ENCODE measurements around the gene SHTN1.

SHTN1 gene

GRCh38 chr10:117000580-117000979 lies 4.4 kb downstream of the SHTN1 start:
- Histone ChIP-seq H3K4me1 (ENCODE audit: control insufficient read depth, insufficient read depth, low read length) (peaks cover 12% of the 10 kb centered on the region), H3K27ac (ENCODE audit: low read depth, low read length) (no peak overlapping the region), H3K9me3 (ENCODE audit: control insufficient read depth, insufficient read depth, low read depth, low read length) (no peaks in the 10 kb centered on the region), H3K36me3 (ENCODE audit: control insufficient read depth, insufficient read depth, low read length) (no peaks in the 10 kb centered on the region), H3K4me3 (ENCODE audit: low read depth, low read length) (no peak overlapping the region), H3K9ac (ENCODE audit: low read length) (no peak overlapping the region), H3K27me3 (ENCODE audit: control insufficient read depth, insufficient read depth, low read length) (no peaks in the 10 kb centered on the region)

- Histone ChIP-seq H3K36me3 (ENCODE audit: control insufficient read depth, insufficient read depth, low read length) (no peaks in the 10 kb centered on the region), H3K27ac (ENCODE audit: low read depth, low read length) (no peak overlapping the region), H3K4me3 (ENCODE audit: low read depth, low read length) (no peak overlapping the region), H3K4me1 (ENCODE audit: control insufficient read depth, insufficient read depth, low read length) (peaks cover 16% of the 10 kb centered on the region), H3K9me3 (ENCODE audit: control insufficient read depth, insufficient read depth, low read depth, low read length) (no peaks in the 10 kb centered on the region), H3K27me3 (ENCODE audit: control insufficient read depth, insufficient read depth, low read length) (no peaks in the 10 kb centered on the region), H3K9ac (ENCODE audit: low read length) (no peak overlapping the region)
Measured at GRCh38 chr10:116998172-116998571, 6.8 kb downstream of the SHTN1 start.

- Histone ChIP-seq H3K4me3 (ENCODE audit: low read depth, low read length) (no peak overlapping the region), H3K4me1 (ENCODE audit: control insufficient read depth, insufficient read depth, low read length) (peaks cover 23% of the 10 kb centered on the region), H3K27me3 (ENCODE audit: control insufficient read depth, insufficient read depth, low read length) (no peaks in the 10 kb centered on the region), H3K9ac (ENCODE audit: low read length) (no peak overlapping the region), H3K9me3 (ENCODE audit: control insufficient read depth, insufficient read depth, low read depth, low read length) (no peaks in the 10 kb centered on the region), H3K27ac (ENCODE audit: low read depth, low read length) (no peak overlapping the region), H3K36me3 (ENCODE audit: control insufficient read depth, insufficient read depth, low read length) (no peaks in the 10 kb centered on the region)
Measured at GRCh38 chr10:116997015-116997414, 8.0 kb downstream of the SHTN1 start.

- no peaks in the 10 kb centered on the region for H3K36me3 ChIP-seq (ENCODE audit: control insufficient read depth, insufficient read depth, low read length)
- no peaks in the 10 kb centered on the region for H3K9me3 ChIP-seq (ENCODE audit: control insufficient read depth, insufficient read depth, low read depth, low read length)
- peaks cover 34% of the 10 kb centered on the region for H3K4me1 ChIP-seq (ENCODE audit: control insufficient read depth, insufficient read depth, low read length)
- H3K27me3 ChIP-seq (ENCODE audit: control insufficient read depth, insufficient read depth, low read length) = no peaks in the 10 kb centered on the region
- H3K27ac ChIP-seq (ENCODE audit: low read depth, low read length) = no peak overlapping the region
- no peak overlapping the region for H3K9ac ChIP-seq (ENCODE audit: low read length)
- H3K4me3 ChIP-seq (ENCODE audit: low read depth, low read length) = no peak overlapping the region
Measured at GRCh38 chr10:116995648-116996047, 9.3 kb downstream of the SHTN1 start.

GRCh38 chr10:116994113-116994890 lies 10.7 kb downstream of the SHTN1 start:
- Histone ChIP-seq H3K36me3 (ENCODE audit: control insufficient read depth, insufficient read depth, low read length) (no peaks in the 10 kb centered on the region), H3K9me3 (ENCODE audit: control insufficient read depth, insufficient read depth, low read depth, low read length) (no peaks in the 10 kb centered on the region), H3K4me3 (ENCODE audit: low read depth, low read length) (no peak overlapping the region), H3K27me3 (ENCODE audit: control insufficient read depth, insufficient read depth, low read length) (no peaks in the 10 kb centered on the region), H3K4me1 (ENCODE audit: control insufficient read depth, insufficient read depth, low read length) (peaks cover 47% of the 10 kb centered on the region), H3K9ac (ENCODE audit: low read length) (no peak overlapping the region), H3K27ac (ENCODE audit: low read depth, low read length) (no peak overlapping the region)

GRCh38 chr10:116993610-116994009 lies 11.4 kb downstream of the SHTN1 start:
- Histone ChIP-seq H3K4me3 (ENCODE audit: low read depth, low read length) (no peak overlapping the region), H3K27ac (ENCODE audit: low read depth, low read length) (no peak overlapping the region), H3K4me1 (ENCODE audit: control insufficient read depth, insufficient read depth, low read length) (peaks cover 54% of the 10 kb centered on the region), H3K27me3 (ENCODE audit: control insufficient read depth, insufficient read depth, low read length) (no peaks in the 10 kb centered on the region), H3K9ac (ENCODE audit: low read length) (no peak overlapping the region), H3K9me3 (ENCODE audit: control insufficient read depth, insufficient read depth, low read depth, low read length) (no peaks in the 10 kb centered on the region), H3K36me3 (ENCODE audit: control insufficient read depth, insufficient read depth, low read length) (no peaks in the 10 kb centered on the region)

GRCh38 chr10:116992183-116992582 lies 12.8 kb downstream of the SHTN1 start:
- Histone ChIP-seq H3K4me3 (ENCODE audit: low read depth, low read length) (no peak overlapping the region), H3K27ac (ENCODE audit: low read depth, low read length) (peak overlapping the region; percentile 73), H3K27me3 (ENCODE audit: control insufficient read depth, insufficient read depth, low read length) (no peaks in the 10 kb centered on the region), H3K9me3 (ENCODE audit: control insufficient read depth, insufficient read depth, low read depth, low read length) (no peaks in the 10 kb centered on the region), H3K9ac (ENCODE audit: low read length) (no peak overlapping the region), H3K4me1 (ENCODE audit: control insufficient read depth, insufficient read depth, low read length) (peaks cover 52% of the 10 kb centered on the region), H3K36me3 (ENCODE audit: control insufficient read depth, insufficient read depth, low read length) (no peaks in the 10 kb centered on the region)

- Histone ChIP-seq H3K9ac (ENCODE audit: low read length) (no peak overlapping the region), H3K27ac (ENCODE audit: low read depth, low read length) (no peak overlapping the region), H3K4me1 (ENCODE audit: control insufficient read depth, insufficient read depth, low read length) (peaks cover 41% of the 10 kb centered on the region), H3K36me3 (ENCODE audit: control insufficient read depth, insufficient read depth, low read length) (no peaks in the 10 kb centered on the region), H3K9me3 (ENCODE audit: control insufficient read depth, insufficient read depth, low read depth, low read length) (no peaks in the 10 kb centered on the region), H3K27me3 (ENCODE audit: control insufficient read depth, insufficient read depth, low read length) (no peaks in the 10 kb centered on the region), H3K4me3 (ENCODE audit: low read depth, low read length) (no peak overlapping the region)
Measured at GRCh38 chr10:116990276-116990800, 14.6 kb downstream of the SHTN1 start.

- peaks cover 45% of the 10 kb centered on the region for H3K4me1 ChIP-seq (ENCODE audit: control insufficient read depth, insufficient read depth, low read length)
- no peak overlapping the region for H3K9ac ChIP-seq (ENCODE audit: low read length)
- H3K36me3 ChIP-seq (ENCODE audit: control insufficient read depth, insufficient read depth, low read length) = no peaks in the 10 kb centered on the region
- H3K9me3 ChIP-seq (ENCODE audit: control insufficient read depth, insufficient read depth, low read depth, low read length) = no peaks in the 10 kb centered on the region
- H3K27ac ChIP-seq (ENCODE audit: low read depth, low read length) = peak overlapping the region; percentile 44; the same call in 1 of the 2 replicates
- H3K27me3 ChIP-seq (ENCODE audit: control insufficient read depth, insufficient read depth, low read length) = no peaks in the 10 kb centered on the region
- no peak overlapping the region for H3K4me3 ChIP-seq (ENCODE audit: low read depth, low read length)
Measured at GRCh38 chr10:116989439-116989838, 15.5 kb downstream of the SHTN1 start.

- H3K4me3 ChIP-seq (ENCODE audit: low read depth, low read length) = no peak overlapping the region
- peaks cover 54% of the 10 kb centered on the region for H3K4me1 ChIP-seq (ENCODE audit: control insufficient read depth, insufficient read depth, low read length)
- no peaks in the 10 kb centered on the region for H3K9me3 ChIP-seq (ENCODE audit: control insufficient read depth, insufficient read depth, low read depth, low read length)
- H3K36me3 ChIP-seq (ENCODE audit: control insufficient read depth, insufficient read depth, low read length) = no peaks in the 10 kb centered on the region
- no peaks in the 10 kb centered on the region for H3K27me3 ChIP-seq (ENCODE audit: control insufficient read depth, insufficient read depth, low read length)
- H3K9ac ChIP-seq (ENCODE audit: low read length) = no peak overlapping the region
- H3K27ac ChIP-seq (ENCODE audit: low read depth, low read length) = no peak overlapping the region
Measured at GRCh38 chr10:116988311-116988710, 16.7 kb downstream of the SHTN1 start.

GRCh38 chr10:116985611-116986010 lies 19.4 kb downstream of the SHTN1 start:
- Histone ChIP-seq H3K4me1 (ENCODE audit: control insufficient read depth, insufficient read depth, low read length) (peaks cover 36% of the 10 kb centered on the region), H3K36me3 (ENCODE audit: control insufficient read depth, insufficient read depth, low read length) (no peaks in the 10 kb centered on the region), H3K4me3 (ENCODE audit: low read depth, low read length) (no peak overlapping the region), H3K9ac (ENCODE audit: low read length) (no peak overlapping the region), H3K27ac (ENCODE audit: low read depth, low read length) (no peak overlapping the region), H3K9me3 (ENCODE audit: control insufficient read depth, insufficient read depth, low read depth, low read length) (no peaks in the 10 kb centered on the region), H3K27me3 (ENCODE audit: control insufficient read depth, insufficient read depth, low read length) (no peaks in the 10 kb centered on the region)

Measured in HUES6 (cell line).